SKM-1 treated with dmso at 0.1 percent for 144 hours (cell line): Measurements from ENCODE around the gene PALS2.

ENCODE experiments used
- DNase-seq: peaks from one replicate; lab custom pipeline; 2025; ENCODE audit not compliant: unreplicated experiment; lab: John Stamatoyannopoulos, UW

PALS2 gene, protein sequence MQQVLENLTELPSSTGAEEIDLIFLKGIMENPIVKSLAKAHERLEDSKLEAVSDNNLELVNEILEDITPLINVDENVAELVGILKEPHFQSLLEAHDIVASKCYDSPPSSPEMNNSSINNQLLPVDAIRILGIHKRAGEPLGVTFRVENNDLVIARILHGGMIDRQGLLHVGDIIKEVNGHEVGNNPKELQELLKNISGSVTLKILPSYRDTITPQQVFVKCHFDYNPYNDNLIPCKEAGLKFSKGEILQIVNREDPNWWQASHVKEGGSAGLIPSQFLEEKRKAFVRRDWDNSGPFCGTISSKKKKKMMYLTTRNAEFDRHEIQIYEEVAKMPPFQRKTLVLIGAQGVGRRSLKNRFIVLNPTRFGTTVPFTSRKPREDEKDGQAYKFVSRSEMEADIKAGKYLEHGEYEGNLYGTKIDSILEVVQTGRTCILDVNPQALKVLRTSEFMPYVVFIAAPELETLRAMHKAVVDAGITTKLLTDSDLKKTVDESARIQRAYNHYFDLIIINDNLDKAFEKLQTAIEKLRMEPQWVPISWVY

DNA sequence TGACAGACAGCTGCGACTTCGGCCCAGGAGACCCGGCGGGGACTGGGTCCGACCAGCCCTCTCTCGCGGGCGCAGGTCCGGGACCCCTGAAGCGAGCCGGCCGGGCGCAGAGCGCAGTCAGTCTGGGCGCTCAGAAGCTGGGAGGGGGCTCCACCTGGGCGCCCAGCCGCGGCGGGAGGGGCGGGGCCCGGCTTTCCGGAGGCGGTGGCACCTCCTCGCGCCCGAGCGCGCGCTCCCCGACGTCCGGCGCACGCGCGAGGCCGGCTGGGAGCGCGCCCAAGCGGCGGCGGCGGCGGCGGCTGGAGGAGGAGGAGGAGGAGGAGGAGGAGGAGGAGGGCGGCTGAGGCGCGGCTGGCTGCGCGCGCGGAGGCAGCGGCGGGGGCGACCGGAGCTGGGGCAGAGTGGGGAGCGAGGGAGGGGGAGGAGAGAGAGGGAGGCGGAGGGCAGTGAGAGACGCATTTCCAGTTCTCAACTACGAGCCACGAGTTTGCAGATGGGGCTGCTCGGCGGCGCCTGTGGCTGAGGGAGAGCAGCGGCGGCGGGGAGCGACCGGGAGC, at the start of gene PALS2:
PALS2 (plus strand) TSS at position 456 of the 557 bp plus-strand sequence. CDS start 50,216 bp downstream, outside the sequence.
- DNase-seq = peak; percentile 53

DNA sequence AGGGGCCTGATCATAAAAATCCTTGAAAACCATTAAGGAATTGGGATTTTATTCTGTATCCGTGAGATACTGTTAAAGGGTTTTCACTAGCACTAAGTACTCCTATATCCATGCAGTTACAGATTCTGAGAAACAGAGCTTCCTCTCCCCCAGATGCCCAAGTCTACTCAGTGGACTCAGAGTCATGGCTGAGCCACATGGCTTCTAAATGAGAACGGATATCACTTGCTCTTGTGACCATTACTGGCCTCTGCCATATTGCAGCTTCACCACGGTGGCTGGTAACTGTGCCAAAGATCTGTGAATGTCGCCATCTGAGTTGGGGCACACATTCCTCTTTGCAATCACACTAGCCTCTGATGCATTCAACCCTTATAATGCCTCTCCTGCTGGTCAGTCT, 42.0 kb upstream of the PALS2 start:
- DNase-seq = peak; percentile 1

DNA sequence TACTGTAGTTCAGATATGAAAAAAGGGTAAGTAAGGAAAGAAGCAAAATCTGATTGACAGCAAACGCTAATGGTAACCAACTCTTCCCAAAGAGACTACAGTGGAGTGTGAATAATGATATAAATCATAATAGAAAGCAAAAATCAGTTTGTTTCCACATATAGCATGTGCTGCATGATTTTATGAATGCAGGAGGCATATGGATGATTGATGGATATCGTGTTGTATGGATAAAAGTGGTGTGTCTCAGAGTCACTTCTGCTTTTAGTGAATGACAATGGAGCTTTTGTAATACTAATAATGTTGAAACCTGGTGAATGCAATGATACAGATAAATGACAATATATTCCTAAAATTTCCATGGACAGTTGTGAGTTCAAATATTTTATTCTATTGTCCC, 36.6 kb upstream of the PALS2 start:
- no peak for DNase-seq

DNA sequence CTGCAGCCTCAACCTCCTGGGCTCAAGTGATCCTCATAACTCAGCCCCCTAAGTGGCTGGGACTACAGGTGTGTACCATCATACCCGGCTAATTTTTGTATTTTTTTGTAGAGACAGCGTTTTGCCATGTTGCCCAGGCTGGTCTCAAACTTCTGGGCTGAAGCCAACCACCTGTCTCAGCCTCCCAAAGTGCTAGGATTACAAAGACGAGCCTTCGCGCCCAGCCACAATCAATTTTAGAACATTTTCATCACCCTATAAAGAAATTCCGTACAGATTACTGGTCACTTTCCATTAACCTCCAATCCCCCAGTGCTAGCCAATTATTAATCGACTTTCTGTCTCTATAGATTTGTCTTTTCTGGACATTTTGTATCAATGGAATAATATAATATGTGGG, 32.3 kb upstream of the PALS2 start:
- DNase-seq = no peak

DNA sequence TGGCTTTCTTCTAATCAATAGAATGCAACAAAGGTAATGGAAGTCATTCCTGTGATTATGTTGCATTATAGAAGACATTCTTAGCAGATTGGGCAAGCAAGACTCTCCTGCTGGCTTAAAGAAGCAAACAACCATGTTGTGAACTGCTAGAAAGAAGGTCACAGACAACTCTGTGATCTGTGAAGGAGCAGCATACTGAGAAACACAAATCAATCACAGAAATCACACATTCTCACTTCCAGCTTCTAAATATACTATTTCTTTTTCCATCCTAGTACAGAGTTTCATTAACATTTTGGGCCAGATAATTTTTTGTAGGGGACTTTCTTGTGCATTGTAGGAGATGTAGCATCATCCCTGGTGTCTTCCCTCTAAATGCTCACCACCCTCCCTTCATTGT, 28.0 kb upstream of the PALS2 start:
- DNase-seq = no peak

DNA sequence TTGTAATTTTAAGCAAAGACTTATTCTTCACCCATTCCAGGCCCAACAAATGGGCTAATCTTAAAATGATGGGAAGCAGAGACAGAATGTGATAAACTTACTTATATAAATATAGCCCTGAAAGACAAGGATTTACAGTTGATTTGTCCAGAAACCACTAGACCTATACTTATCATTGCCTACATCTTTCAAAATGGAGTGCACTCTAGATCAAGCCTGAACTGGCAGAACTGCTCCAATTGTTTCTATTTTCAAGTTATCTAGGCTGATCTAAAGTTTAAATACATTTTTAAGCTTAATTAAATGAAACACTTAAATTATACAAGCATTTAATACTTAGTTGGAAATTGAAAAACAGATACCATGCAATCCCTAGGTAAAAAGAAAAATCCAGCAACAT, 24.9 kb upstream of the PALS2 start:
- no peak for DNase-seq

DNA sequence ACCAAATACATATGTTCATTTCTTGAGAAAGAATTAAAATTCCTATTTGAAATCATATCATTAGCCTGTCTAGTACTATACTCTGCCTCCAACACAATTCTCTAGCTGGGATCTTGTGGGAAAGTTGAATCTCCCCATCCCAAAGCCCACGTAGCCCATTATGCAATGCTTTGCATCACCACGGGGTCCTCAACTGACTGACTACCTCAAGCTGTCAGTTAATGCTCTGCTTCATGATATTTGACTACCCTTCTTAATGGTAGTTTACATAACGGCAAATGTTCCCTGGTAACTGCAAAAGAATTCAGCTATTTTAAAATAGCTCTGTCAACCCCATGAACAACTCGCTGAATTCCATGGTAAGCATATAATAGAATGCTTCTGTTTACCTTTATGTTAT, 23.3 kb upstream of the PALS2 start:
- no peak for DNase-seq

DNA sequence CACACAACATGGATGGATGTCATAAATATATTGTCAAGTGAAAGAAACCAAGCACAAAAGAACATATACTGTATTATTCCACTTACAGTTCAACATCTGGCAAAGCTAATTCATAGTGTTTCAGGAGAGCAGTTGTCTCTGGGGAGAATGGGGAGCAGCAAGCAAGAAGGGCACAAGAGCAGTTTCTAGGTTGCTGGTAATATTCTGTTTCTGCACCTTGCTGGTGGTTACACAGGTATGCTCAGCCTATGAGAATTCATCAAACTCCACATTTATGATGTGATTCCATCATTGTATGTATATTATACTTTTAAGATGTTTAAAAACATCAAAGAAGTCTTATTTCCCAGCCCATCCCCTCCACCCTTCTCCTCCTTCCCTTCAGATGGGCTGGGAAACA, 18.1 kb upstream of the PALS2 start:
- no peak for DNase-seq

DNA sequence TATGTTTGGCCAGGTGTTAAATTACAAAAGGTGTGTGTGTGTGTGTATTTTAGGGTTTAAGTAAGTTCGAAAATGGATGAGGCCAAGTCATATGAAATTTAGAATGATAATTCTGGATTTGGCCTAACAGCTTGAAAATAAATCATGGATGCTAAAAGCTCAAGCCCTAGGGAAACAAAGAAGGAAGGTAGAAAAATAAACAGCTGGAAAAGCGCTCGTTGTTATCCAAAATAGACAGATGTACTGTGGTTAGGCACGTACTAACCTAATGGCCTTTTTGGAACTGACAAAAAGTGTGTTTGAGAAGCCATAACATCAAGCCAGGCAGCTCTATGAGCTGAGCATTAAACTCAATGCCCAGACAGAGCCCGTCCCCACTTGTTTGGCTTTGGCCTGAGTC, 17.5 kb upstream of the PALS2 start:
- no peak for DNase-seq

DNA sequence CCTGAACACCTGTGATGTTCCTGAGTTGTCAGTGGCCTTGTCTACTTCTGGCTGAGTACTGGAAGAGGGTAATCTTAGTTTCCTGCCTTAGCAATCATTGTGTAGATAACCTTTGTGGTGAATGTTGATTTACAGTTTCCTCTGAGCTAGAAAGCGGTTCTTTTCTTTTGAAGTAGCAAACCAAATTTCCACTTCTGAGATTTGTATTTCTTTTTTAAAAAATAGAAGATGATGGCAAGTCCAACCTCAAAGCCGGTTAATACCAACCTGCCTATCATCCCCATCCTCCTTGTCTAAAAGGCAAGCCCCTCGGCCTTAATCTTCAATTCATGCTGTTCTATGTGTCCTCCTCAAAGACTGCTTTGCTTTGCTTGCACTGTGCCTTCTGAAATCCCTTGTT, 12.5 kb upstream of the PALS2 start:
- DNase-seq = no peak

DNA sequence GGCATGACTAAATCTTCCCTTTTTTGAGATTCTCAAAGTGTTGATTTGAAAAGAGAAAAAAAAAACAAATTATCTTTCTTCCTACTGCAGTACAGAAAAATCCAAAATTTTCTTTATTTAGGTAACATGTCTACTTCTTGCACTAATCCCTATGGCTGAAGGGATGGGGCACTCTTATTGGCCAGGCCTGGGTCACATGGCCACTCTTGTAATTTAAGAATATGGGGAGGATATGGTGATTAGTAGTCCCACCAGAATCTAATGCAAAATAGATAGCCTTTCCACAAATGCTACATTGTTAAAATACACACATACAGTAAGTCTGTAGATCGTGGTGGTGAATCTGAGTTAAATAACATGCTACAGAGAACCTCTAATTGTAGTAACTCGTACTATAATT, 7.0 kb upstream of the PALS2 start:
- no peak for DNase-seq

DNA sequence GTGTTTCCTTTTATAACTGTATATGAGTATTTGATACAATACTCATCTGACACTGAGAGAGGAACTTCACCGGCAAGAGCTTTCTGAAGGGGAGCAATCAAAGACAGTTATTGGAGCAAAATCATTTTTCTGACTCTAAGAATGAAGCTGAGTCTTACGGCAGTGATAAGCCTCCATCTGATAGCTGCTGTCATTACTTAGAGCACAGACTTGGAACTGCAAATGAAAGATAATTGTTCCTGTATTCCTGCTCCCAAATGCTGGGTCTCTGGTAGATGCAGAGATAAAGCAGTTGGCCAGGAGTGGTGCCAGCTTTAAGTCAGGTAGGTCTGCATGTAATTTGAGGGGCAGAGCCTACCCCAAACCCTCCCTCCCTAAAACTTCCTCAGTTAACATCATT, 2.3 kb upstream of the PALS2 start:
- DNase-seq = no peak

DNA sequence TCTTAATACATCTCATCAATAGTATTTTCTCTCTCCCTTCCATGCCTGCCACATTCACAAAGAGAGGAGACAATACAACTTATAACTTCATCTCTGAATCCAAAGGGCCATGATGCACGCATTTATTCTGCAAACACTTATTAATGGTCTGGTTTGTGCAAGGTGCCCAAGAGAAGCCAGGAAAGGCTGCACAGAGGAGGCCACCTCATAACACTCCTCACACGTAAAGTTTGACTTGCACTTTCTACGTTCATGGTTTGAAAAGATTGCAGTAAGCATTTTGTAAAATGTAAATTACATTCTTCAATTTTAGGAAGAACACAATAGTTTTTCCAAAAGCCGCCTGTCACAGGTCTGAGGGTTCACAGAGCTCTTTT, 1.2 kb upstream of the PALS2 start:
- no peak for DNase-seq

DNA sequence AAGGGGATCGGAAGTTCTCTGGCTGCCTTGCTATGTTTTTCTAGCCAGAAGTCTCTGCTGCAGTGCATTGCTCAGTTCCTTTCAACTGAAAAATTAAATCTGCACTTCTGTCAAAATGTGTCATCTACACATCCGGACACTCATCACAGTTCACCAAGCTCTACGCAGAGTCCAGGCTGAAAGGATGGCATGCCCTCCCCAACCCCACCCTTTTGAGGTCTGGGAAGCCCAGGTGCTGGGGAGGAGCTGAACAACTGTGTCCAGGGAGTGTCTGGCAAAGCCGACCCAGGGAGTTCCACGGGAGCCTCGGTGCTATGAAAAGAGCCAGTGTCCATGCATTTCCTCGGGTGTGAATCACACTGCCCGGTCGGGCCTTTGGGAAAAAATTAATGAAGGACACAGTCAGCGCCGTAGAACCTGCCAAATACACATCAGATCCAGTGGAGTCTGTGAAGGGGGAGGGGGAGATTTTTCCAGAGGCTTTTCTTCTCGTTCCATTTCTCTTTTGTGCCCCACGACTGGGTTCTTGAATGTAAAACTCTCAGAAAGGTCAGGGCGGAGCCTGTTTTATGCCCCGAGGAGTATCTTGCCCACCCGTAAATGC, 757 bp upstream of the PALS2 start:
- DNase-seq = no peak

DNA sequence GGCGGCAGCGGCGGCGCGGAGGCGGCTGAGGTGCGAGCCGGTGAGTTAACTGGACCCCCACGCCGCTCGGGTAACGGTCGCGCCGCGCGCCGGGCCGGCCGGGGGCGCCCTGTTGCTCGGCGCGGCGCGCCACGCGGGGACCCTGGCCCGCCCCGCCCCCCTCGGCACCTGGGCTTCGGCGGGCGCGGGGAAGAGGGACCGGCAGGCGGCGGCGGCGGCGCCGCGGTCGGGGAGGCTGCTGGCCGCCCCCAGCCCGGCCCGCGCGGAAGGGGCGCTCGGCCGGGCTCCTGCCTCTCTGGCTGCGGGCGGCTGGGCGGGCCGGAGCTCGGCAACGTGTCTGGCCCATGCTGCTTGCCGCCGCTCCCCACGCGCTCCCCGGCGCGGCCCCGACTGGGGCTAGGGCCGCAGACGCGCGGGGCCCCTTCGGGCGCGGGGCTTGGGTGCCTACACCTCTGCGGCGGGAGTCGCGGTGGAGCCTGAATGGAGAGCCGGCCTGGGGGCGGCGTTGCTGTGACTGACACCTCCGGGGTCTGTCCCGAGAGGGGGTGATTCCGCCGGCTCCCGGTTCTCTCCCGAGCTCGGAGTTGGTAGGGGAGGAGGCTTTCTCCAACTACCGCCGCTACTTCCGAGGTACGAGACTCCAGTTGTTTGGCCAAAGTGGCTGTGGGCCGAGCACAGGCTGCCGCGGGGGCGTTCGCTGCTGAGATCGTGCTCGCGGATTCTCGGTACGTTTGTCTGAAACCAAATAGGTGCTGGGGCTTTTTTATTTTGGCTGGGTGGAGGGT, 494 bp downstream of the PALS2 start:
- peak; percentile 38 for DNase-seq

DNA sequence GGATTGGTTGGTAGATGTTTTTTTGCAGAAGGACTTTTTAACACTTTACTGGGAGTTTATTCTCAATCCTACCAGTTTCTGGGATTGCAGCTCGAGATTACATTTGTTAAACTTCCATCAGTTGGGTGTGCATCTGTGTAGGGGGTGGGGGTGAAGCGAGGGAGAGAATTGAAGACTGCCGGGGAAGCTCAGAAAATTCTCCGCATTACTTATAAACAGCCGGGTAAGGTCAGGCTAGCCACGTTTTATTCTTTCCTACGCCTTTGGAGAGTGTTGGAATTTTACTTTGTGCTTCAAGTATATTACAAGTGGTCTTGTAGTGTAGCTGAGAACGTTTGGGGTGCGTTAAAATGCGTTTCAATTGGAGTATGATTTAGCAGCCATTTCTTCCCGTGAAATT, 1.1 kb downstream of the PALS2 start:
- no peak for DNase-seq

DNA sequence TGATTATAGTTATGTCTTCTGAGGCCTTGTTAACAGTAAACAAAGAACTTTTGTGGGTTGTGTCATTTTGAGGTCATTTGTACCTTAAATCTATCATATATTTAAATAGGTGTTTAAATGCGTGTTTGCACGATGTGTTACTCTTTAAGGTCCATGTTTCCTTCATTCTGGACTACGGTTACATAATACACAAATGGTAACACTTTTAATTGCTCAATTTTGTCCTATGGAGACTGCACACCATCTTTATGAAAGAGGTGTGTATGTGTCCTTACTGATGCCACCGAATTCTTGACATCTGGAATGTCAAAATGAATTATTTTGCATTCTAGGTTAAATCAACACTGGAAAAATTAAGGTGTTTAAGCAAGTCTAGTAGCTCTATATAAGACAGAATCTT, 1.7 kb downstream of the PALS2 start:
- no peak for DNase-seq

DNA sequence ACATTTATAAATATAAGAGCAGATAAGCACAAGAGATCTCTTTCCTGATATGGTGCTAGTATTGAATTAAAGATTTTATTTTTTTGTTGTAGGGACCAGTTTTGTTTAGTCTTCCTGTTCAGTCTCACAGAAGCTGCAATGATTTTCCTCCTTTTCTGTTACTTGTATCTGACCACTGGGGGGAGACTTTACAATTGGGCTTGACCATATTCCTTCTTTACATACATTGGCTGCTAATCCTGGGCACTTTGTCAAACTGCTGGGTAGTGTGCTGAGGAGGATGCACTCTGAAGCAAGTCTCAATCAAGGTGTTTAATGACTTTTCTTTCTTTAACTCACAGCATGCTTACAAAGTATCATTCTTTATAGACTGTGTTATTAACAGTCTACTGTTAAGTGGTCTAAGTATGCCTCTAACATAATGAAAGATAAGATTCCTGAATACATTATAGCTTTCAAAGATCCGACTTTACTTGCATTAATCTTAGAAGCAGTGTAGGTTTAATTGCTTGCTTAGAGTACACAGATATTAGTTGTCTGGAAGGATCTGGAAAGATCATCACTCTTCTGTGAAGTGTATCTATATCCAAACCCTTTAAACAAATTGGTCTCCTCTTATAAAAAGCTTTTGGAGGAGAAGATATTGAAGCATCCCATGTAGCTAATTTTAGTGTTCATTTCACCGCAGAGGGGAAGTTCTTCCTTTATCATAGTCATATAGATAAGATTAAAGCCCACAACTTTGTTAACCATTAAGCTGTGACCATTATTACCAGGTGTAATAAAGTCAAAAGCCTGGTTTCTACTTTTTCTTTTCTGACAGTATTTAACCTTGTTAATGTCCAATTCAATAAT, 3.1 kb downstream of the PALS2 start:
- peak; percentile 70 for DNase-seq

DNA sequence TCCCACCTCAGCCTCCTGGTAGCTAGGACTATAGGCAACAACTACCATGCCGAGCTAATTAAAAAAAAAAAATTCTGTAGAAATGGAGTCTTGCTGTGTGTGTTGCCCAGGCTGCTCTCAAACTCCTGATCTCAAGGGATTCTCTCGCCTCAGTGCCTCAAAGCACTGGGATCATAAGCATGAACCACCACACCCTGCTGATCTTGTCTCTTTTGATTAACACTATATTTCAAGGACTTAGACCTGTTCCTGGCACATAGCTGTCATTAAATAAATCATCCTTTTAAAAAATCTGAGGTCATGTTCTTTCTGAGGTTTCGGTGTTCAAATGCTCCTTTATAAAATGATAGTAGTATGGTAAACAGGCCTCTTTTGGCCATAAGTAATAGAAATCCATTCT, 4.8 kb downstream of the PALS2 start:
- no peak for DNase-seq

DNA sequence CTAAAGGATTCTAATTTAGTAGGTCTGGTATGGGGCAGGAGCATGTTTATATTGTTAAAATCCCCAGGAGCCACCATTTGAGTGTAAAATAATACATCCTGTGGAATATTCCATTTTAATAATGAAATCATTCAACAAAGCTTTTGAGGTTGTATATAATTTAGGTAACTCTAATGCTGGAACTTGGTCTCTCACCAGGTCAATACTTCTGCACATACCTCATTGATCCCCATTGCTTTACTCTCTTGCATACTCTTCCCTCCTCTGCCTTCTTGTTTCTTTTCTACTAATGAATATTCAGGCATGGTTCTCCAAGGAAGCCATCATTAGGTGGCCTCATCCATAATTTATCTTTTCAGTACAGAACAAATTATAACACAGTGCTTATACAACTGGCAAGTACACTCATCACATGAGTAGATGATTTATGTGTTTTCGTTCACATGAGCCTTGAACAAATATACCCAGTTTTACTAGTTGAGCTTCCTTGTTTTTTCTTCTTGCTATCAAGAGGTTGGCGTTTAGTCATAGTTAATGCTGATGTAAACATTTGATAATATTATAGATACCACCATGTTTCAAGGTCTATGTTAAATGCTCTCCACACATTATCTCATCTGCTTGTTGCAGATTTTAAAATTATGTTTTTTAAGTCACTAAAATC, 7.2 kb downstream of the PALS2 start:
- DNase-seq = no peak
